TTC549 (cell line): Measurements from ENCODE around the gene FMN2.
"Not testable (repeated sequence)": the region's sequence is repeated elsewhere in the genome, so short reads cannot be mapped to it uniquely, and the experiment has no call there.

ENCODE experiments used
- FAIRE-seq: peaks from 2 replicates; lab custom pipeline; 2012; peaks lifted over from hg19 to GRCh38; lab: Jason Lieb, UNC

FMN2 gene

DNA sequence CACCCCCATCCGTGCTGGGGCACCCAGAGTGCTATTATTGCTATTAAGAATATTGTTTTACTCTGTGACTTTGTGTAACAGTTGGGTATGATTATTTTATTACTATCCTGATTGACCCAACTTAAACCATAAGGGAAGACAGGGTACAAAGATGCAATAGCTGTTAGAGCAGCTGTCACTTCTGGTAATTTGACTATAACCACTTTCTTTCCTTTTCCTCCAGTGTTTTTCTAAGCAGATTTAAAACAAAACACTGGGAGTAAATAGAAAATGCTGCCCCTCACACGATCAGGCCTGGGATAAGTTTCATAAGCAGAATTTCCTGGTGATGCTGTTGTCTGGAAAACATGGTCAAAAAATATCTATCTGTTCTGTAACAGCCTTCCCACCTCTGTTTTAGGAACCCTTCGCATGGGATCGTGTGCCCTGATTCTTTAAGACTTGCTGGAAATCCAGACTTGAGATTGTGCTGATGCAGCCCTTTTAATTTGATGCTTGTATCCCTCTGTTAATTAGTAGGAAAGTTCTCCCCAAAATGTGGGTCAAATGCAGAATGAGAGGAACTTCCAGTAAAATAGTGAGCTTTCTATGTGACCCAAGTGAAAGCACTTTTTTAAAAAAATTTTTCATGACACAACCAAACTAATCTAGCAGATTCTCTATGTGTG, 165.3 kb downstream of the FMN2 start:
- no peak for FAIRE-seq

DNA sequence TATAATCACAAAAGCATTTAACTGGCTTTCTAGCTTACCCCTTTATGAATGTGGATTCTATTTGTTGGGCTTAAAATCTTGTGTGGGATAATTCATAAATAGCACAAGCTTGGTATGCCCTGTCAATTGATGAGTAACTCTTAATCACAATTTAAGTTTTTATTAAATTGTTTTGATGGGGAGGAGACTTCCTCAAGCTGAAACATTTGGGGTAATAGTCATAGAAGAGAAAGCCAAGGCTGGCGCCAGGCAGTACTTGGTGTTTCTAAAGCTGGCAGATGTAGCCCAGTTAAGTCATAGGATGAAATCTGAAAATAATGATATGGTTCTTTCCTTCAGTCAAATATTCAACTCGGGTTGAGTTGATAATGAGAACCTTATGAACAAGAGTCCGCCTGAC, 167.2 kb downstream of the FMN2 start:
- no peak for FAIRE-seq

DNA sequence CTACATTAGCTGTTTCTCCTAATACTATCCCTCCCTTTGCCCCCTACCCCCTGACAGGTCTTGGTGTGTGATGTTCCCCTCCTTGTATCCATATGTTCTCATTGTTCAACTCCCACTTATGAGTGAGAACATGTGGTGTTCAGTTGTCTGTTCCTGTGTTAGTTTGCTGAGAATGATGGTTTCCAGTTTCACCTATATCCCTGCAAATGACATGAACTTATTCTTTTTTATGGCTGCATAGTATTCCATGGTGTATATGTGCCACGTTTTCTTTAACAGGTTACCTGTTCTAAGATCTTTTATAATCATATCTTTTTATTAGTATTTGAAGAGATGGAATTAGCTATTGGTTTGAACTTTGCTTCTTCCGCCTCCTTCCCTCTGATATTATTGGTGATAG, 172.8 kb downstream of the FMN2 start:
- FAIRE-seq = not testable (repeated sequence)

DNA sequence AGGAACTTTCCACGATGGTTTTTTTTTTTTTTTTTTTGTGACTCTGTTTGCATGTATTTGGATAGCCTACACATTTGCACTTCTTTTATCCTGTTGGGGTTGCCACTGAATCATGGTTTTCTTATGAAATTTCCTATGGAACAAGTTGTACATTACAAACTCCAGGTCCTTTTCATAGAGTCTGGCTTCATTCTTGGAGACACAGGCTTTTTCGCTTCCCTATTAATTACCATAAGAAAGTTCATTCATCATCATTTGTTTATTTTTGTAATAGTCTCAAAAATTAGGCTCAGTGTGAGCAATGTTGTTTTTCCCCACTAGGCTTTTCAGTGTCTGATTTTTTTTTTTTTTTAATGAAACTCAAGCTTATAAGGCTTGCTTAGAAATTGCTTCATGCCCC, 179.4 kb downstream of the FMN2 start:
- FAIRE-seq = no peak

DNA sequence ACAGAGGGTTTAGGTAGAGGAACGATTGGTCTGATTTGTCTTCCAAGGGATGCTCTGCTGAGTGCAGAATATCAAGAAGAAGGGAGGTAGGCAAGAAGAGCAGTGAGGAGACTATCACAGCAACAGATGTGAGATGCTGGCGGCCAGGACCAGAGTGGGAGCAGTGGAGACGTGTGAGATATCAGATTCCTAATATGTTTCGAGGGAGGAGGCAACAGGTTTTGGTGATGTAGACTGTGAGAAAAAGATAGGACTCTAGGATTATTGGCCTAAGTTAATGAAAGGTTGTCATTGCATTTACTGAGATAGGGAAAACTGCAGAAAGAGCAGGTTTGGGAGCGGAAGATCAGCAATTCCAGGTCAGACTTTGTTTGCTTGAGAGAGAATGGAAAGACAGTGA, 182.9 kb downstream of the FMN2 start:
- no peak for FAIRE-seq

DNA sequence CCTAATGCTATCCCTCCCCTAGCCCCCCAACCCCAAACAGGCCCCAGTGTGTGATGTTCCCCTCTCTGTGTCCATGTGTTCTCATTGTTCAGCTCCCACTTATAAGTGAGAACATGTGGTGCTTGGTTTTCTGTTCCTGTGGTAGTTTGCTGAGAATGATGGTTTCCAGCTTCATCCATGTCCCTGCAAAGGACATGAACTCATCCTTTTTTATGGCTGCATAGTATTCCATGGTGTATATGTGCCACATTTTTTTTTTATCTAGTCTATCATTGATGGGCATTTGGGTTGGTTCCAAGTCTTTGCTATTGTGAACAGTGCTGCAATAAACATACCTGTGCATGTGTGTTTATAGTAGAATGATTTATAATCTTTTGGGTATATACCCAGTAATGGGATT, 183.5 kb downstream of the FMN2 start:
- not testable (repeated sequence) for FAIRE-seq

DNA sequence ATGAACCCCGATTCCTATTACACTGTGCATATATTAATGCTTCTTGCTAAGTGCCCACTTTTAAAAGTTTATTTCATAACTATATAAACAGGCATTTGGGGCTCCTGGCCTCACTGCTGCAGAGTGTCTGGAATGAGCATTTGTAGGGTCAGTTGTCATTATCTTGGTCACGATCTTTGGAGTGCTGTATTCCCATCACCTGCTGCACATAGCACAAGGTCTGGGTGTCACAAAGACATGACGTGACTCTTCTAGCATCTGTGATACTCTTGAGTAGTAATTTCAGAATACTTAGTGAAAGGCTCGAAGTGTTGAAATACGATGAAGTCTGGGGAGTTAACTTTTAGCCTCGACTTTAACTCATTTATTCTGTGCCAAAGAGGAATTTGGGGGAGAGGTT, 186.4 kb downstream of the FMN2 start:
- FAIRE-seq = no peak

DNA sequence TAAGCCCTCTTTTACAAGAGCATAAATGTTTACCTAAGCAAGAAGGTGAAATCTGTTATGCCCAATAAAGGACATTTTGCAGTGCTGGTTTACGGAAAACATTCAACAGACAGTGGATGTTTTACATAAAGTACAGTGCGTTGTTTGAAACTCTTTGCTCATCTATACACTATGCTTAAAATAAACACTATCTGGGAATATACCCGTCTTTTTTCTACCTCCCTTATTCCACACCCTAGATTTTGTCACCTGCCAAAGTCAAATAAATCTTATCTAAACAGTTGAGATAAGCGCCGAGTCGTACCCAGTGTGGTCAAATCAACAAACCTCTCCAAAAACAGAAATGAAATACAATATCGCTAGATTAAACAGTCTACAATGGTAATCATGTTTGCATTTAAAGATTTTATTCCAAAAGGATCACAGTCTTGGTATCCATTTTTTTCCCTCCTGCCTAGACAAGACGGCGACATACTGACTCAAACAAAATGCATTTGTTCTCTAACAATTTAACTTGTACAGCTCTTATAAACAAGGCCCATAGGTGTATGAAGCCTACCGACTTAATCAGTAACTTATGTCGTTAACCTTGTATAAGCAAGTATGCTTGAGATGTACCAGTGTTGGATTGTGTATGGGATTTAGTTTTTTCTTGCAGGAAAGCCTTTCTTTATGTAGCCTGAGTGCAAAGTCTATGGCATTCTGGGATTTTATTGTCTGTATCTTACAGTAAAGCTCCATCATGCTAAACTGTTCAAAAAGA, 189.1 kb downstream of the FMN2 start:
- FAIRE-seq = no peak

DNA sequence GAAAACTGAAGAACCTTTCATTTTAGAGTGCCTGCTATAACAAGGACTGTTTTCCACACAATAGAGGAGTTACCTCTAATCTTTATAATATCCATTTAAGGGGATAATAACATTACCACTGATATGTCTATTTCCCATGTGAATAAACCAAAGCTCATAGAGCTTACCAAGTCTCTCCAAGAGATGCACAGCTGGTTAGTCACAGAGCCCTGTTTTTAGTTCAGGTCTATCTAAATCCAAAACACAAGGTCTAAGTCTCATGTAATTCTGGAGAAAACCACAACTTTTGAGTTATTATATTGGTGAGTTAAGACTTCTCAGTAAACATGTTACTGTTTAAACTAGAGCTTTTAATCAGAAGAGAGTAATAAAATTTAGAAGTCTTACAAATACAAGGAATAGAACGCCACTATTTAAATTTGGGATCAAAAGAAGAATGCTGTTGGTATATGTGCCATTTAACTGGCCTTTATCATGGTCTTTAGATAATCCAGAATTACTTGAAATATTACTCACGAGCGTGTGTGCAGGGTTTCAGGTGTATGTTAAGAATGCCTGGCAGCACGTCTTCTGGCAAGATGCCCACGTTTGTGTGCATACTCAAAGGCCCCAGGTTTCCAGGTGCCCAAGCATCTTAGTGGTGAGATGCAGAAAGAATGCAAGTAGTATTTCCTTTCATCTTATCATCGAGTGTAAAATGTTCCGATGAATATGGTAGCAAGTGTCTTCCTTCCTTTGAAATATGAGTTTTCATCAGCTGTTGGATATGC, 190.6 kb downstream of the FMN2 start:
- FAIRE-seq = no peak

DNA sequence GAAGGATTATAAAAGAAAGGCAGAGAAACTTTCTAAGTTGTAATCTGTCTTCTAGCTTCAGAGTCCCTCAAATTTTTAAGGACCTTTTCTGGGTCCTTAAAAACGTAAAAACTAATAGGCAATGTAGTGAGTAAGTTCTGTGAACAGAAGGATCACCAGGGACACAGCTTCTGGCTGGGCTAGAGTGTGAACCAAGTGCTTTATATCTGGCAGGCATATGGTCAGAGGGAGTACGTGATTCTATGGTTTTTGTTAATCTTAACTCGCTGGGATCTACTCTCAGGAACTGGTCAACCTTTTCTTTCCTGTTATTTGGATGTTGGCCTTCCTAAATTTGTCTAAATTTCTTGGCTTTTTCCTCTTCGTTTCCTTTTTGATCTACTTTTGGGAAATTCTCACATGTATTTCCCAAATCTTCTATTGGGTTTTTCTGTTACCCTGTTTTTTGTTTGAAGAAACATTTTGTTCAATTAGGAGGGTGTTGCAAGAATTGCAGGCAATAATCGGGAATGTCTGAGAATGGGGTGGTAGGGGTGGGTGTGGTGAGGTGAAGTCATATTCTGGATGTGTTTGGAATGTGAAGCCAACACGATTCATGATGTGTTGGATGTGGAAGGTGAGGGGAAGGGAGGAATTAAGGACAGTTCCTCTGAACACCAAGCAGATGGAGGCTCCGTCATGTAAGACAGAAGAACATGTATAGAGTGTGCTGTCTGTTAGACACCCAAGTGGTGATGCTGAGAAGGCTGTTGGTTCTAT, 193.2 kb downstream of the FMN2 start:
- FAIRE-seq = no peak

DNA sequence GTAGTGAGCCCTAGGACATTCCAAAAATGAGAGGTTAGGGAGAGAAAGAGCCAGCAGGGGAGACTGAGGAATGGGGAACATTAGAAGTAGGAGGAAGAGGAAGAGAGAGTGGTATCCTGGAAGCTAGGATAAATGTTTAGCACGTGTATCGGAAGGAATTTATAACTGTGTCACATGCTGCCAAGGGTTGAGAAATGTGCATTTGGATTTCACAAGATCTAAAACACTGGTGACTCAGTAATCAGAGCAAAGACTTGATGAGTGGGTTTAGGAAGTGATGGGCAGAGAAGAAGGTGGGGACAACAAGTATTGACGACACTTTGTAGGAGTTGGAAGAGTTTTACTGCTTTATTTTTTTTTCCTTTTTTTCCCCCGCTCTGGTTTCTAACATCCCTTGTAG, 193.9 kb downstream of the FMN2 start:
- FAIRE-seq = no peak

DNA sequence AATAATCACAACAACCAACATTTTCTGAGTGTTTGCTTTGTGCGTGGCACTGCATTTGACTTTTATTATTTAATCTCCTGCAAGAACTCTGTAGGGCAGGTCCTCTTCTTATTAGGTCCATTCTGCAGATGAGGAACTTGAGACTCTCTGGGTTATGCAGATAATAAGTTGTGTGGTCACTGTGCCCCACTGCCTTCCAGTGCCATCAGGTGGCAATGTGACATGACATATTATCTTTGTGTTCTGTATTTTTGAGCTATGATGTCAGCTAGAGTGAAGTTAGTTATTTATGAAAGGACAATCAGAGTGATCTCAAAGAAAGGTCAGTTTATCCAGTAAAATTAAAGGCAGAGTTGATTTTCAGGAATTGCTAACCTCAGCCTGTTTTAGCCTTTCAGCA, 196.0 kb downstream of the FMN2 start:
- FAIRE-seq = no peak

DNA sequence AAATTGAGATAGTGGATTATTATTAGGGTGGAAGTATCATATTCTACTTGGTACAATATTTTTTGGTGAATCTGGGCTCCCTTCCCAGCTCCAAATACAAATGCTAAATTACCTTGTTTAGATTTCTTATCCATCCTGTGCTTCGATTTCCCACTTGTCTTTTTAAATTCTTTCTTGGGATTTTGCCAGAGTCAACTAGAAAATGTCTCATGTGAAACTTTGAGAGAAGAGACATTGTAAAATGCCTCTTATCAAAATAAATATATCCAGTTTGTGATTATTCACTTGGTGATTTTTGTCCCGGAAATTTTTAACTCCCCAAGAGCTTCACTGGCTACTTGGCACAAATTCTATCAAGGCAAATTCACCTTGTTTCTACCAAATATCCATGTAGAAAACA, 202.0 kb downstream of the FMN2 start:
- no peak for FAIRE-seq

DNA sequence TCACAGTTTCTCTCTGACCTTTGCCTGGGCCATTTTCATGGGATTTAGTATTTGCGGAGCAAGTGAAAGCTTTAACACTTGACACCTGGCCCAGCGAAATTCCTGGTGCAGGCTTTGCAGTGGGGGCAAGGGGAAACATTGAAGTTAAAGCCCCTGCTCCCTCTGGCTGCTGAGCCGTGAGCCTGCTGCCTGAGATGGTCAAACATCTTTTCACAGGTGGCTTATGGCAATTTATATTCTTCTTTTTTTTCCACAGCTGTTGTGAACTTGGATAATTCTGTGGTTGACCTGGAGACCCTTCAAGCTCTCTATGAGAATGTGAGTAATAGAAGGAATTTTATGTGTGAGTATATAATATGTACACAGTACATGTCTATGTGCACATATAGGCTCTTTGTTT, 202.9 kb downstream of the FMN2 start:
- no peak for FAIRE-seq

DNA sequence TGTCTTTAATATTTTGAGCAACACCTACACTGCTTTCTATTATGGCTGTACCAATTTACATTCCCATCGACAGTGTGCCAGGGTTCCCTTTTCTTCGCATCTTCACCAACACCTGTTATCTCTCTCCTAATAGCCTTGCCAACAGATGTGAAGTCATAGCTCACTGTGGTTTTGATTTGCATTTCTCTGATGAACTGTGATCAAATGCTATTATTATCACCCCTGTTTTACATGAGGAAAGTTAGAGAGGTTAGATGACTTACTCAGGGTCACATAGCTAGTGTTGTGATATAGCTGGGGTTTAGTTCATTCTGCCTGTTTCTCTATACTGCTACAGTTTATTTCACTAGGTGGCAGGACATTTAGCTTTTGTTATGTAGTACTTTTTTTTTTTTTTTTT, 204.1 kb downstream of the FMN2 start:
- FAIRE-seq = no peak

DNA sequence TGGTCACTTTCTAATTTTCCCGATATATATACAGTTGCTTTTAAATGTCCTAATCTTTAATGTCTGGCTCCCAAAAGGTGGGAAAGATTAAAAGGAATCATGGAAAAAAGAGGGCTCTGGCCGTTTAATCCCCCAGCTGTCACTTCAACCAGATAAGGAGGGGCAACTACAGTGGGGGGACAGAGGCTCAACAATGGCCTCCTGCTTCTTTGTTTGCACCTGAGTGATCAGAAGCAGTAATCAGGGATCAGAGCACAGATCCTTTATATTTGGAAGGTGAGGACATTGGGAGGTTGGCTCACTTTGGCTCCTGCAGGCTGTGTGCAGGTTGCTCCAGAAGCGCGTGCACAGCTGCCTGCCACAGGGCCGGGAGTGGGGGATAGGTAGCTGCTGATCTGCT, 212.8 kb downstream of the FMN2 start:
- FAIRE-seq = no peak

DNA sequence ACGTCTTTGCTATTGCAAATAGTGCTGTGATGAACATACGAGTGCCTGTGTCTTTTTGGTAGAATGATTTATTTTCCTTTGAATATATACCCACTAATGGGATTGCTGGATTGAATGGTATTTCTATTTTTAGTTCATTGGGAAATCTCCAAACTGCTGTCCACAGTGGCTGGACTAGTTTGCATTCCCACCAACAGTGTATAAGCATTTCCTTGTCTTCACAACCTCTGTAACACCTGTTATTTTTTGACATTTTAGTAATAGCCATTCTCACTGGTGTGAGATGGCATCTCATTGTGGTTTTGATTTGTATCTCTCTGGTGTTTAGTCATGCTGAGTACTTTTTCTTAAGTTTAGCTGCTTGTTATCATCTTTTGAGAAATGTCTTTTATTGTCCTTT, 215.0 kb downstream of the FMN2 start:
- no peak for FAIRE-seq

DNA sequence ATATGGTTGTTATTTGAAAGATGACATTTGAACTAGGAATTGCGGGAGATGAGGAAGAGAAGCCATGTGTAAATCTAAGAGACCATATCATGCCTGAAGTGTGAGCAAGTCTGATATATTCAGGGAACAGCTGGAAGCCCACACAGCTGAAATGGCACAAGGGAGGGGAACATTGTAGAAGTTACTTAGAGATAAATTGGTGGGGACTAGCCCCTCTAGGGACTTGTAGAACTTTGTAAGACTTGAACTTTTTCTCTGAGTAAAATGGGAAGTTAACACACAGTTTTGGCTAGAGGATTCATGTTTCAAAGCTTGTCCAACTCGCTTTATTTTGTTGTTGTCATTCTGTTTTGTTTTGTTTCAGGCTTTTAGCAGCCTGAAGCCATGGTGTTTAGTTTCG, 216.4 kb downstream of the FMN2 start:
- FAIRE-seq = no peak

DNA sequence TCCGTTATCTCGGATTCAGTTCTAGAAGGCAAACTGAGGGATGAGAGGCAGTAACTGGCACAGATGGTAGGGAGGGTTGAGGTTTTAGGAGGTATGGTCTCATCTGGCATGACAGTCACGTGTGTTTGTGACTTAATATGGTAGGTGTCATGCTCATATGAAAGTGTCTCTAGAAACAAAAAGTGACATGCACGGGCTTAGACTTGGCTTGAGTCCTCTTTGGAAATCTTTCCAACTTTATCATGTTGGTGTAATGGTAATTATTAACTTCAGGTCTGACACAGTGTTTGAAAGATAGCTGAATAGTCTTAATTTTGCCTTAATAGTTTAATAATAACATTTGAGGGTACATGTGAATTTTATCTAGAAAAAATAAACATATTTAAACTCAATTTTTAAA, 218.1 kb downstream of the FMN2 start:
- FAIRE-seq = no peak

DNA sequence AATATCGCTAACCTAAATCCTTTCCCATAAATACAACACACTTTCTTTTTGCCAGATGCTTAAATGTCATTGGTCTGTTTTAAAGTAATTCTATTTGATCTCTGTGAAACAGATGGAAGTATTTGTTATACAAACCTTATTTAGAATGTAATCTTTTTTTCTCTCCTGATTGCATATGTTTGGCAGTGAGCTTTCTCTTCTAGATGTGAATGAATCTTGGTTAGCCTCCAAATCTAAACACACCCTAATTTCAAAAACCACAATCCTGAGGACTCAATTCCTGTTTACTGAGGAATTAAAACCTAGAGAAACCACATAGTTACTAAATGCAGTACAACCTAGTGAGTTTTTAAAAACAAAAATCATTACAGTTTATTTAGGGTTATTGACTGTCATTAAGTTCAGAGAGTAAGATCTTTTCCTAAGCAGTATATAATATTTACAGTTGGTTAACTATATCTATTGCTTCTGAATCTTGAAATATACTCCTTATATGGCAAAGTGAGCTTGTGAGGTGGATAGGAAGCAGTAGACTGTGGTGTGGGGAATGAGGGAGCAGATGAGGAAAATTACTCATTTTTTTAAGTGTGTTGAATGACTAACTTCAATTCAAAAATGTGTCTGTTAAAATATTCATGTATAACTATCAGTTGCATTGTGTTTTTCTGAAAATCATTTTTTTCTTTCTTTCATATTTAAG, 218.7 kb downstream of the FMN2 start:
- peak; percentile 39 for FAIRE-seq

DNA sequence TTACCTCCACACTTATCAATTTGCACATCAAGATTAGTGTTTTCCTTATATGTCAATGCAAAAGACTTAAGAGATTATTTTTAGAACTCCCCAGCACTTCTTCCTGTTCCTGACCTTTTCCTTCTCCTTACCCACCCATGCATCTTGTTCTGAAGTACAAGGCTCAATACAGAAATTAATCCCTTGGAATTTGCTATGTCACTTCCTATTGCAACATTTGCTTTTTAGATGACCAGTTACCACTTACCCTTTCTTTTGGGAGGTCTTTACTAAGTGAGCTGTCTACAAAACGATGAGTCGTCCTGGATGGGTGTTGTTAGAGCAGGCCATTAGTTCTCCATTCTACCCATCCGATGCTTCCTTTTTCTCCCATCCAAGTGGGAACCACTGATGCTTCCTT, 221.2 kb downstream of the FMN2 start:
- no peak for FAIRE-seq
